SJSA1 (cell line): Measurements from ENCODE around the gene TCF7L1. TPM values are rescaled to one million over a fixed set of nuclear protein-coding genes. Genes with fewer than 3 reads are reported as not detected.

Experiments used
- DNase-seq, 2 experiments: peaks; one replicate each; pipeline ENCODE4 v3.0.0-alpha.2; 2015 to 2020; ENCODE audit warnings: low spot score in 2 of 2, low read depth in 1 of 2
- H3K27ac ChIP-seq: fragments of 250-450 bp; sonication (Bioruptor Pico); 2 replicates; pipeline ENCODE4 v1.5.1; 2020; ENCODE audit warnings: mild to moderate bottlenecking, moderate library complexity
- H3K27me3 ChIP-seq: fragments of 250-450 bp; sonication (Bioruptor Pico); replicated peaks from 2 replicates; pipeline ENCODE4 v1.5.1; 2020; ENCODE audit warnings: mild to moderate bottlenecking, moderate library complexity
- H3K36me3 ChIP-seq: fragments of 250-450 bp; sonication (Bioruptor Pico); 2 replicates; pipeline ENCODE4 v1.5.1; 2020; ENCODE audit warnings: mild to moderate bottlenecking
- H3K4me1 ChIP-seq: fragments of 250-450 bp; sonication (Bioruptor Pico); replicated peaks from 2 replicates; pipeline ENCODE4 v1.6.1; 2021; ENCODE audit warnings: mild to moderate bottlenecking
- H3K4me3 ChIP-seq: fragments of 250-450 bp; sonication (Bioruptor Pico); 2 replicates; pipeline ENCODE4 v1.5.1; 2020; ENCODE audit warnings: mild to moderate bottlenecking
- H3K9me3 ChIP-seq: fragments of 250-450 bp; sonication (Bioruptor Pico); replicated peaks from 2 replicates; pipeline ENCODE4 v1.5.1; 2020; ENCODE audit warnings: mild to moderate bottlenecking
- total RNA-seq: library from RNA; depleted of rRNA; stranded (reverse); fragments of >200 nt; shearing (Covaris generic); gene quantifications from 2 replicates; pipeline ENCODE4 v1.2.3, GENCODE V29; 2014; rRNA removed

The TCF7L1 gene, protein sequence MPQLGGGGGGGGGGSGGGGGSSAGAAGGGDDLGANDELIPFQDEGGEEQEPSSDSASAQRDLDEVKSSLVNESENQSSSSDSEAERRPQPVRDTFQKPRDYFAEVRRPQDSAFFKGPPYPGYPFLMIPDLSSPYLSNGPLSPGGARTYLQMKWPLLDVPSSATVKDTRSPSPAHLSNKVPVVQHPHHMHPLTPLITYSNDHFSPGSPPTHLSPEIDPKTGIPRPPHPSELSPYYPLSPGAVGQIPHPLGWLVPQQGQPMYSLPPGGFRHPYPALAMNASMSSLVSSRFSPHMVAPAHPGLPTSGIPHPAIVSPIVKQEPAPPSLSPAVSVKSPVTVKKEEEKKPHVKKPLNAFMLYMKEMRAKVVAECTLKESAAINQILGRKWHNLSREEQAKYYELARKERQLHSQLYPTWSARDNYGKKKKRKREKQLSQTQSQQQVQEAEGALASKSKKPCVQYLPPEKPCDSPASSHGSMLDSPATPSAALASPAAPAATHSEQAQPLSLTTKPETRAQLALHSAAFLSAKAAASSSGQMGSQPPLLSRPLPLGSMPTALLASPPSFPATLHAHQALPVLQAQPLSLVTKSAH
- total RNA-seq: 0.68 and 1.3 TPM in 2 replicates

DNA sequence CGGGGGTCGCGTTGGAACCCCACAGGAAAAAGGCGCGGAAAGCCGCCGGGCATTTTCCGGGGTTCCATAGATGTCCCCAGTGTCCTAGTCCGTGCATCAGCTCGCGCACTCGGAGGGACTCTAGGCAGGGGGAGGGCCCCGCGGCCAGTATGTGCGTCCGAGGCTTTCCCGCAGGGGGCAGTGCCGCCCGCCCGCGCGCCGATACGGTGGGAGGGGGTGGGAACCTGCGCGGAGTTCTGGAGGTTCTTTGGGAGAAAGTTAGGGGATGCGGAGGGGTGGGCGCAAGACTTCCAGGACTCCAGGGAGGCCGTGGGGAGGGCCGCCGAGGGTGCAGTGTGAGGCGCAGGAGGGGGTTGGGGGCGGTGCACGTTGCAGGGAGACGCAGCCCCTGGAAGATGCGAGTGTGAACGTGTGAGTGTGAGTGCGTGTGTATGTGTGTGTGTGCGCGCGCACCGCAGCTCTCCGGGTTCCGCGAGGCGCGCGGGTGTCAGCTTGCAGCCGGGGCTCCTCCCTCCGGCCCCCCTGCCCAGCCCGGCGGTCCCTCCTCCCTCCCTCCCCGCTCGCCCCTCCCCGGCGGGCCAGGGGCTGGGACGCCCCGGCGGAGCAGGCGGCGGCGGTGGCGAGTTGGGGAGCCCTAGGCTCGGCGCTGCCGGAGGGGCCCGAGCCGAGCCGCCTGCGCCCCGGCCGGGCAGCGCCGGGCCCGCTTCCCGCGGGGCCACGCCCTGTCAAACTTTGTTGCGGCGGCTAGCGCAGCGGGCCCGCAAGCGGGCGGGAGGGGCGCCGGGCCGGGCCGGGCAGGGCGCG lies at the start of gene TCF7L1:
TSS of gene TCF7L1 (plus strand) at position 559 of the 804 bp plus-strand sequence. CDS start 293 bp downstream, outside the sequence.
- H3K36me3 ChIP-seq: no peaks in the 10 kb centered on the region

DNA sequence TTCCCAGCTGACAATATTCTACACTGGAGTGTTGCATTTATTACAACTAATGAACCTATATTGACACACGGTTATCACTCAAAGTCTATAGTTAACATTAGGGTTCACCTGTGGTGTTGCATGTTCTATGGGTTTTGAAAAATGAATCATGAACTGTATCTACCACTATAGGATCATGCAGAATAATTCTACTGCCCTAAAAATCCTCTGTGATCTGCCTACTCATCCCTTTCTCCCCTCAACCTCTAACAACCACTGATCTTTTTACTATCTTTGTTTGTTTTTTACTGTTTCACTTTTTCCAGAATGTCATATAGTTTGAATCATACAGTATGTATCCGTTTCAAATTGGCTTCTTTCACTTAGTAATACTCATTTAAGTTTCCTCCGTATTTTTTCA lies 47.6 kb upstream of the TCF7L1 start:
- Histone ChIP-seq H3K27me3 (peaks cover 15% of the 10 kb centered on the region), H3K36me3 (no peaks in the 10 kb centered on the region), H3K9me3 (0 out of 2 replicates have a peak, but pooled peaks cover 4% of the 10 kb centered on the region), H3K27ac (no peak overlapping the region), H3K4me1 (no peaks in the 10 kb centered on the region), H3K4me3 (no peak overlapping the region)
- DNase-seq: no peak

More for the DNA sequence above, at the start of gene TCF7L1:
- H3K4me3 ChIP-seq: peak within 1 kb of the TSS; percentile 73
- no peaks in the 10 kb centered on the region for H3K27me3 ChIP-seq
- no peak within 1 kb of the TSS for H3K27ac ChIP-seq
- H3K9me3 ChIP-seq: 0 out of 2 replicates have a peak, but pooled peaks cover 3% of the 10 kb centered on the region
- peak; percentile 82 to 83 for DNase-seq
- peaks cover 14% of the 10 kb centered on the region for H3K4me1 ChIP-seq

DNA sequence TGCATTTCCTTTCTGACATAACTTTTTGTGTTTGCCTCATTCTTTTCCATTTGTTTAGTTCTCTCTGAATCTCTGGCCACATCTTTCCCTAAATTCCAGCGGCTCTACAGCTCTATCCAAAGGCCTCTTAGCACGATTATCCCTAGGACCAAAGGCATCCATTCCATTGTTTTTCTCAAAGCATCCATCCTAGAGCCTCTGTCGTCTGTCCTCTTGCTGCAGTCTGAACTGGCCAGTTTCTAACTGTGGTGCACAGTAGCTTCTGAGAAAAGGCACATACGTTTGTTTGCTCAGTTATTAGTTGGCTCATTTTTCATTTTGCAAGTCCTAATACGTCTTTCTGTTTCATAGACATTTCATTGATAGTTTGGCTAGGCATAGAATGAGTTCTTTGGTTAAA lies 45.7 kb upstream of the TCF7L1 start:
- Histone ChIP-seq H3K4me1 (no peaks in the 10 kb centered on the region), H3K27me3 (peaks cover 15% of the 10 kb centered on the region), H3K9me3 (no peaks in the 10 kb centered on the region), H3K36me3 (no peaks in the 10 kb centered on the region), H3K4me3 (no peak overlapping the region), H3K27ac (no peak overlapping the region)
- no peak for DNase-seq

DNA sequence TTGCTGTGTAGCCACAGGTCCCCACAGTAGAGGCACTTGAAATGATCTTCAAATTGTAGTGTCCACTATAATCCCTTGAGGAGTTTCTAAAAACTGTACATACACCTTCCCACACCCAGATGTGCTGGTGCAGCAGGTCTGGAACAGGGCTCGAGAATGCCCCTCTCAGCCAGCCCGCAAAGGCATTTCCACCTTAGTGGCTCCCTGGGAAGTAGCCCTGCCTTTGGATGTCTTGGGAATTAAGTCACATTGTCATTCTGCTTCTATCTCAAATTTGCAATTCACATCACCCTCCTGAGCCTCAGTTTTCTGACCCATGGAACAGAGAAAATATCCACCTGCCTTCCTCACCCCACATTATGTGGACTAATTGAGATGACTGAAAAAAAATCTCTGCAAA lies 44.3 kb upstream of the TCF7L1 start:
- Histone ChIP-seq H3K36me3 (no peaks in the 10 kb centered on the region), H3K4me1 (no peaks in the 10 kb centered on the region), H3K9me3 (no peaks in the 10 kb centered on the region), H3K27ac (no peak overlapping the region), H3K4me3 (no peak overlapping the region), H3K27me3 (peaks cover 11% of the 10 kb centered on the region; the same call in 1 of the 2 replicates)
- no peak for DNase-seq

DNA sequence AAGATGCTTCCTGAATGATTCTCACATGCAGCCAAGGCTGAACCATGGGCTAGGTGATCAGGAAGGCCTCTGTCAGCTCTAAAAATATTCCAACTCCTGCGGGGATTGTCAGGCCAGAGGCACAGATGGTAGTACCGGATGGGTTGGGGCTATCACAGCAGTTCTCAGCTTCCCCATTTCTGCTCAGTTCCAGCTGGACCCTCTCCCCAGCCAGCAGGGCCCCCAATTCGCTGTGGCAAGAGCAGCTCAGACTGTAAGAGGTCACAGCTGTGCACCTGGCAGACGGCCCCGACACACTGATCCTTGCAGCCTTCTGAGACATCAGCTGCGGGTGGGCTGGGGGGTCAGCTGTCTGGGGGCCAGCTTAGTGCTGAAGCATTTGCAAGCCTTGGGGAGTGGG lies 43.6 kb upstream of the TCF7L1 start:
- DNase-seq: no peak
- Histone ChIP-seq H3K27me3 (peaks cover 11% of the 10 kb centered on the region; the same call in 1 of the 2 replicates), H3K4me1 (no peaks in the 10 kb centered on the region), H3K27ac (no peak overlapping the region), H3K9me3 (no peaks in the 10 kb centered on the region), H3K4me3 (no peak overlapping the region), H3K36me3 (no peaks in the 10 kb centered on the region)

DNA sequence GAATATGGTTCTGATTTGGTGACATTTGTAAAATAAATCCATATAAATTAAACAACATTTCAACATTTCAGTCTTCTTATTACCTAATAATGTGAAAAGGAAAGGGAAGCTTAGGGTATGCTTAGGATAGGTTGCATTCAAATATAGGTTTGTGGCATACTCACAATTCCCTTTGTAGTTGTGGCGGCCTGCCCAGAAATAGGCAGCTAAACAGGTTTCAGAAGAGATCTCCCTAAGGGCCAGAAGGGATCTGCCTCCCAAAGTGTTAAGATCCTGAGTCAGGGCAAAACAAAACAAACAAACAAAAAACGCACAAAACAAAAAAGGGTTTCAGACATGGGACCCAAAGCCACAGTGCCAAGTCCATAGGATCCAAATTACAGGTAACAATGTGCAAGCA lies 41.4 kb upstream of the TCF7L1 start:
- H3K9me3 ChIP-seq: no peaks in the 10 kb centered on the region
- H3K4me1 ChIP-seq: no peaks in the 10 kb centered on the region
- no peaks in the 10 kb centered on the region; the same call in 1 of the 2 replicates for H3K27me3 ChIP-seq
- no peak overlapping the region for H3K27ac ChIP-seq
- no peak for DNase-seq
- no peak overlapping the region for H3K4me3 ChIP-seq
- no peaks in the 10 kb centered on the region for H3K36me3 ChIP-seq

DNA sequence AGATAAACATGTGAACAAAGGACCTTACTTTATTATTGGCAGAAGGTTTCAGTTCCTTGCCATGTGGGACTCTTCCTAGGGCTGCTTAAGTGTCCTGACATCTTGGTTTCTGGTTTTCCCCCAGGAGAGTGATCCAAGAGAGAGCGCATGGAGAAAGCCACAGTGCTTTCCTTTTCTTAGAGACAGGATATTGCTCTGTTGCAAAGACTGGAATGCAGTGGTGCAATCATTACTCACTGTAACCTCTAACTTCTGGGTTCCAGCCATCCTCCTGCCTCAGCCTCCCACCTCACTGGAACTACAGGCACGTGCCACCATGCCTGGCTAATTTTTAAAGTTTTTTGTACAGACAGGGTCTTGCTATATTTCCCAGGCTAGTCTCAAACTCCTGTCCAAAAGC lies 38.1 kb upstream of the TCF7L1 start:
- H3K27me3 ChIP-seq: no peaks in the 10 kb centered on the region
- H3K4me3 ChIP-seq: no peak overlapping the region
- no peak for DNase-seq
- H3K27ac ChIP-seq: no peak overlapping the region
- no peaks in the 10 kb centered on the region for H3K4me1 ChIP-seq
- H3K36me3 ChIP-seq: no peaks in the 10 kb centered on the region
- H3K9me3 ChIP-seq: no peaks in the 10 kb centered on the region

DNA sequence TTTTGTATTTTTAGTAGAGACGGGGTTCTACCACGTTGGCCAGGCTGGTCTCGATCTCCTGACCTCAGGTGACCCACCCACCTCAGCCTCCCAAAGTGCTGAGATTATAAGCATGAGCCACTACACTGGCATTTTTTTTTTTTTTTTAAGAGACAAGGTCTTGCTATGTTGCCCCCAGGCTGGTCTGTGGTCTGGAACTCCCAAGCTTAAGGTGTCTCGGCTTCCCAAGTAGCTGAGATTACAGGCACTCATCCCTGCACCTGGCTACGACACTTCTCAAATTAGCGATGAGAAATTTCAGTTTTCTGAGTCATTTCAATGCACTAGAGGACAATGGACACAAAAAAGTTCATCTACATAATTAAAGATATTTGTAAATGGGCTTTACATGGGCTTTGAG lies 36.6 kb upstream of the TCF7L1 start:
- H3K4me3 ChIP-seq: no peak overlapping the region
- no peak for DNase-seq
- no peaks in the 10 kb centered on the region for H3K27me3 ChIP-seq
- H3K4me1 ChIP-seq: no peaks in the 10 kb centered on the region
- no peaks in the 10 kb centered on the region for H3K36me3 ChIP-seq
- H3K9me3 ChIP-seq: no peaks in the 10 kb centered on the region
- H3K27ac ChIP-seq: no peak overlapping the region

DNA sequence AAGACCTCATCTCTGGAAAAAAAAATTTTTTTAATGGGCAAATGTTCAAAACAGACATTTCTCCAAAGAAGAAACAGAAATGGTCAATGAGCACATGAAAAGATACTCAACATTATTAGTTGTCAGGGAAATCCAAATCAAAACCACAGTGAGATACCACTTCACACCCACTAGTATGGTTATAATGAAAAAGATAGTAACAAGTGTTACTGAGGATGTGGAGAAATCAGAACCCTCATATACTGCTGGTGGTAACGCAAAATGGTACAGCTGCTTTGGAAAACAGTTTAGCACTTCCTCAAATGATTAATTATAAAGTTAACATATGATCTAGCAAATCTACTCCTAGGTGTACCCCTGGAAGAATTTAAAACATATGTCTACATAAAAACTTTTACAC lies 29.0 kb upstream of the TCF7L1 start:
- Histone ChIP-seq H3K27ac (no peak overlapping the region), H3K27me3 (0 out of 2 replicates have a peak, but pooled peaks cover 5% of the 10 kb centered on the region), H3K4me3 (no peak overlapping the region), H3K36me3 (no peaks in the 10 kb centered on the region), H3K9me3 (no peaks in the 10 kb centered on the region), H3K4me1 (no peaks in the 10 kb centered on the region)
- no peak for DNase-seq

DNA sequence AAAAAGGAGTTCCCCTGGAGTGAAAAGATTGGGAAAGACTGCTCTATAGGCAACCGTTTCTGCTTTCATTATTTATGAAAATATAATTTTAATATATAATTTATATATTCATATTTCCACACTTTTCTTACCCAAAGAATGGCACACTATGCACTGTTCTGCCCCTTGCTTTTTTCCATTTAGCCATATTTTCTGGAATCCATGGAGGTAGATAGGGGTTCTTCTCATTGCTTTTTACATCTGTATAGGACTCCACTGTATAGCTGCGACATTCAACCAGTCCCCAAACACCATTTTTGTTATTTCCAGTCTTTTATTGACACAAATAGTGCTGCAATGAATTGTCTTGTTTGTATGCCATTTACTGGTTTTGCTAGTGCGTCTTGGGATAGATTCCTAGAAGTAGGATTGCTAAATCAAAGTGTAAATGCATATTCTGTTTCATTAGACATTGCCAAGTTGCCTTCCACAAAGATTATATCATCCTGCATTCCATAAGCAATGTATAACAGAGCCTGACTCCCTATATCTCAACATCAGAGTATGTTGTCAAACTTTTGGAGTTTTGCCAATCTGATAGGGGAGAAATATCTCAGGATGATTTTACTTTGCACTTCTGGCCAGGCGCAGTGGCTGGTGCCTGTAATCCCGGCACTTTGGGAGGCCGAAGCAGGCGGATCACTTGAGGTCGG lies 26.6 kb upstream of the TCF7L1 start:
- no peak for DNase-seq
- Histone ChIP-seq H3K9me3 (no peaks in the 10 kb centered on the region; the same call in 1 of the 2 replicates), H3K27ac (no peak overlapping the region), H3K4me1 (no peaks in the 10 kb centered on the region), H3K36me3 (no peaks in the 10 kb centered on the region), H3K27me3 (0 out of 2 replicates have a peak, but pooled peaks cover 5% of the 10 kb centered on the region), H3K4me3 (no peak overlapping the region)

DNA sequence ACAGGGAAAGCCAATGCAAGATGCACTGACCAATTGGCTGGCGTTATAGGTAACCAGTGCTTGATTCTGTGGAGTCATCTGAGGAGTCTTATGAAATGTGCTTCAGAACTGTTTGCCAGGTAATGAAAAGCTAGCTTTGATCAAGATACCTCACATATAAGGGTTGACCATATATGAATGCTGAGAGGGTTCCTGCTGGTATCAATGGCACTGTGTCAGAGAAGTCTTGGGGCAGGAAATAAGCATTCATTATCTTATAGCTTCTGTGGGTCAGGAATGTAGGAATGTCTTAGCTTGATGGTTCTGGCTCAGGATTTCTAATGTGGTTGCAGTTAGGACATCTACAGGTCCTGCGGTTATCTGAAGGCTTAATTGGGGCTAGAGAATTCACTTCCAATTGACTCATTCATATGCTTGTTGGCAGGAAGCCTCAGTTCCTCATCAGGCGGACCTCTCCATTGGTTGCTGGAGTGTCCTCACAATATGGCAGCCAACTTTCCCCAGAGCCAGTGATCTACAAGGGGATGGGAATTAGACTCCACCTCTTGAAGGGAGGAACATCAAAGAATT lies 22.1 kb upstream of the TCF7L1 start:
- H3K4me3 ChIP-seq: no peak overlapping the region
- no peaks in the 10 kb centered on the region for H3K36me3 ChIP-seq
- H3K4me1 ChIP-seq: no peaks in the 10 kb centered on the region
- H3K27me3 ChIP-seq: no peaks in the 10 kb centered on the region
- H3K27ac ChIP-seq: no peak overlapping the region
- DNase-seq: no peak
- no peaks in the 10 kb centered on the region; the same call in 1 of the 2 replicates for H3K9me3 ChIP-seq

DNA sequence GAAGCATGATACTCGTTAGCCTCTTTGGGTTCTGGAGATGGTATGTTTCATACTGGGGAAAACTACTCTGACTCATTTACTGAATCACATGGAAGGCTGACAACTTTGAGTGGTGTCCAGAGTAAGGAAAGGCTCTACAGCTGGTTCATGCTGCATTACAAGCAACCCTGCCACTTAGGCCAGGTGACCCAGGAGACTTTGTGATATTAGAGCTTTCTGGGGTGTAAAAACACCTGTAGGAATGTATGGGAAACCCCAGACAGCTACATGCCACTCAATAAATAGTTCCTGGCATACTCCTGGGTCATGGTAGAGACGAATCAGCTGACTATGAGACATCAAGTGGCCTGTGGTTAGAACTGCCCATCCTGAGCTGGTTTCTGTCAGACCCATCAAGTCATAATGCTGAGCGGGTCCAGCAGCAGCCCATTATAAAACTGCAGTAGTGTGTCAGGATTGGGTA lies 21.3 kb upstream of the TCF7L1 start:
- DNase-seq: no peak
- Histone ChIP-seq H3K27ac (no peak overlapping the region), H3K4me1 (no peaks in the 10 kb centered on the region), H3K36me3 (no peaks in the 10 kb centered on the region), H3K4me3 (no peak overlapping the region), H3K27me3 (peaks cover 5% of the 10 kb centered on the region), H3K9me3 (no peaks in the 10 kb centered on the region; the same call in 1 of the 2 replicates)
